ENCODE results near the gene TRAF7.

Gene TRAF7

GRCh38 chr16:2216330-2216729 is 60.7 kb downstream of the TRAF7 start:
- H3K4me3 Mint-ChIP-seq, result peak overlapping the region; percentile 87 to 89
- H3K9me3 Mint-ChIP-seq, result no peaks in the 10 kb centered on the region
- H3K36me3 Mint-ChIP-seq, result peaks cover 14 to 17% of the 10 kb centered on the region in 2 donors
- no peaks in the 10 kb centered on the region for H3K27me3 Mint-ChIP-seq
- peaks cover 14 to 22% of the 10 kb centered on the region in 2 donors for H3K4me1 Mint-ChIP-seq
- DNase-seq (no peak), ATAC-seq (replicated peaks) (no peak)
- H3K27ac Mint-ChIP-seq, result peak overlapping the region; percentile 69

- H3K4me1 Mint-ChIP-seq, result peaks cover 10 to 27% of the 10 kb centered on the region in 2 donors
- no peaks in the 10 kb centered on the region for H3K9me3 Mint-ChIP-seq
- H3K36me3 Mint-ChIP-seq, result peaks cover 0 to 3% of the 10 kb centered on the region in 2 donors
- ATAC-seq (replicated peaks) (peak; percentile 98), DNase-seq (peak; percentile 99)
- peak within 1 kb of the TSS; percentile 86 to 91 for H3K4me3 Mint-ChIP-seq
- H3K27ac Mint-ChIP-seq, result peak within 1 kb of the TSS; percentile 89
- no peaks in the 10 kb centered on the region for H3K27me3 Mint-ChIP-seq
These were observed 67.8 kb downstream of the TRAF7 start, which contains the start of gene E4F1 for GRCh38 chr16:2223221-2223941. TSS of gene E4F1 (plus strand) at chr16:2223591. CDS start at chr16:2223614, 23 bp downstream.

GRCh38 chr16:2223942-2224486 is 68.4 kb downstream of the TRAF7 start:
- ATAC-seq (replicated peaks) (peak; percentile 25 to 30), DNase-seq (peak; percentile 22)
- H3K36me3 Mint-ChIP-seq, result peaks cover 3 to 4% of the 10 kb centered on the region in 2 donors
- peaks cover 10 to 27% of the 10 kb centered on the region in 2 donors for H3K4me1 Mint-ChIP-seq
- peak overlapping the region; percentile 84 for H3K27ac Mint-ChIP-seq
- H3K27me3 Mint-ChIP-seq, result no peaks in the 10 kb centered on the region
- H3K4me3 Mint-ChIP-seq, result peak overlapping the region; percentile 86 to 91
- no peaks in the 10 kb centered on the region for H3K9me3 Mint-ChIP-seq

GRCh38 chr16:2226245-2226793 is 70.7 kb downstream of the TRAF7 start:
- no peak for DNase-seq
- peak overlapping the region in 1 of 2 donors; percentile 4 for H3K4me3 Mint-ChIP-seq

DNA sequence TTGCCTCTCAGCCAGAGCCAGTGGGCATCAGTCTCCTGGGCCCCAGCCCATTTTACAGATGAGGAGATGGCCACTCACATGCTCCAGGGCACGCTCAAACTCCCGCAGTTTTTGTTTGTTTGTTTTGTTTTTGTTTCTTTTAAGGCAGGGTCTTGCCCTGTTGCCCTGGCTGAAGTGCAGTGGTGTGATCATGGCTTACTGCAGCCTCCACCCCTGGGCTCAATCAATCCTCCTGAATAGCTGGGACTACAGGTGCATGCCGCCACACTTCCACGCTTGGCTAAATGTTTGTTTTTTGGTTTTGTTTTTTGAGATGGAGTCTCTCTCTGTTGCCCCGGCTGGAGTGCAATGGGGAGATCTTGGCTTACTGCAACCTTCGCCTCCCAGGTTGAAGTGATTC is 71.3 kb downstream of the TRAF7 start:
- no peak overlapping the region for H3K4me3 Mint-ChIP-seq
- ATAC-seq (replicated peaks) (no peak), DNase-seq (no peak)
- H3K27me3 Mint-ChIP-seq, result no peaks in the 10 kb centered on the region
- H3K4me1 Mint-ChIP-seq, result peaks cover 10 to 27% of the 10 kb centered on the region in 2 donors
- H3K27ac Mint-ChIP-seq, result no peak overlapping the region
- H3K36me3 Mint-ChIP-seq, result peaks cover 19 to 20% of the 10 kb centered on the region in 2 donors
- no peaks in the 10 kb centered on the region for H3K9me3 Mint-ChIP-seq

More at GRCh38 chr16:2226245-2226793, 70.7 kb downstream of the TRAF7 start:
- peaks cover 18% of the 10 kb centered on the region in 2 donors for H3K36me3 Mint-ChIP-seq
- ATAC-seq (replicated peaks), result no peak
- no peaks in the 10 kb centered on the region for H3K9me3 Mint-ChIP-seq
- H3K27ac Mint-ChIP-seq, result no peak overlapping the region
- no peaks in the 10 kb centered on the region for H3K27me3 Mint-ChIP-seq
- H3K4me1 Mint-ChIP-seq, result peaks cover 10 to 27% of the 10 kb centered on the region in 2 donors

Data from stimulated activated naive B cell treated with anti-CD40 and anti-IgM and Interleukin-4, amounts not matched to agents 10 μg/mL and 1 μg/mL and 100 μg/mL, for 72 hours (primary cell).